ENCODE data around the gene RNF20. TPM values are rescaled to one million over a fixed set of nuclear protein-coding genes. Genes with fewer than 3 reads are reported as not detected.
"Not testable (repeated sequence)": the region's sequence is repeated elsewhere in the genome, so short reads cannot be mapped to it uniquely, and the experiment has no call there.

RNF20 gene
- total RNA-seq, 2 donors from 2014 or later = 33.3 to 40.9 TPM

GRCh38 chr9:101536938-101537337 is 3.3 kb downstream of the RNF20 start:
- H3K4me1 ChIP-seq = peaks cover 6% of the 10 kb centered on the region
- no peak overlapping the region for H3K4me3 ChIP-seq
- no peak overlapping the region for H3K9ac ChIP-seq (ENCODE audit: low read depth in 2 of 2, low read length in 2 of 2)
- no peaks in the 10 kb centered on the region for H3K9me3 ChIP-seq
- TF ChIP-seq CTCF (IDR thresholded peaks at IDR 0.05) = no peak
- DNase-seq = no peak
- intact Hi-C loops (cut with DNase I) = no loop called here
- no peaks in the 10 kb centered on the region for H3K36me3 ChIP-seq
- no peak overlapping the region for H3K27ac ChIP-seq
- H3K27me3 ChIP-seq = no peaks in the 10 kb centered on the region

GRCh38 chr9:101540069-101540468 is 6.4 kb downstream of the RNF20 start:
- no peaks in the 10 kb centered on the region for H3K27me3 ChIP-seq
- H3K9ac ChIP-seq (ENCODE audit: low read depth in 2 of 2, low read length in 2 of 2) = no peak overlapping the region
- TF ChIP-seq CTCF (IDR thresholded peaks at IDR 0.05) = no peak
- intact Hi-C loops (cut with DNase I) = no loop called here
- peaks cover 3% of the 10 kb centered on the region for H3K36me3 ChIP-seq
- DNase-seq = no peak
- H3K27ac ChIP-seq = no peak overlapping the region
- H3K4me1 ChIP-seq = no peaks in the 10 kb centered on the region
- no peaks in the 10 kb centered on the region for H3K9me3 ChIP-seq
- no peak overlapping the region for H3K4me3 ChIP-seq

- TF ChIP-seq CTCF (IDR thresholded peaks at IDR 0.05) = no peak
- no peak overlapping the region for H3K27ac ChIP-seq
Observed at GRCh38 chr9:101543098-101543735, 9.6 kb downstream of the RNF20 start.

GRCh38 chr9:101549472-101550098 is 15.9 kb downstream of the RNF20 start:
- H3K27ac ChIP-seq; DNase-seq; H3K4me1 ChIP-seq; H3K9me3 ChIP-seq; intact Hi-C loops (cut with DNase I); H3K4me3 ChIP-seq; H3K27me3 ChIP-seq; H3K9ac ChIP-seq (ENCODE audit: low read depth in 2 of 2, low read length in 2 of 2): not testable (repeated sequence)
- H3K36me3 ChIP-seq = peaks cover 17% of the 10 kb centered on the region

More at GRCh38 chr9:101543098-101543735, 9.6 kb downstream of the RNF20 start:
- Histone ChIP-seq H3K9ac (ENCODE audit: low read depth in 2 of 2, low read length in 2 of 2) (no peak overlapping the region), H3K9me3 (no peaks in the 10 kb centered on the region), H3K27me3 (no peaks in the 10 kb centered on the region), H3K4me1 (no peaks in the 10 kb centered on the region), H3K4me3 (no peak overlapping the region), H3K36me3 (peaks cover 12% of the 10 kb centered on the region)
- DNase-seq = no peak
- intact Hi-C loops (cut with DNase I) = no loop called here

- intact Hi-C loops (cut with DNase I) = no loop called here
- TF ChIP-seq CTCF (IDR thresholded peaks at IDR 0.05) = no peak
- H3K27me3 ChIP-seq = no peaks in the 10 kb centered on the region
- DNase-seq = no peak
- H3K4me3 ChIP-seq = no peak overlapping the region
- H3K9me3 ChIP-seq = no peaks in the 10 kb centered on the region
- H3K36me3 ChIP-seq = peaks cover 7% of the 10 kb centered on the region
- H3K9ac ChIP-seq (ENCODE audit: low read depth in 2 of 2, low read length in 2 of 2) = no peak overlapping the region
- H3K4me1 ChIP-seq = no peaks in the 10 kb centered on the region
- no peak overlapping the region for H3K27ac ChIP-seq
Observed at GRCh38 chr9:101561740-101562139, 28.1 kb downstream of the RNF20 start.

- Histone ChIP-seq H3K36me3 (peaks cover 5% of the 10 kb centered on the region), H3K27me3 (no peaks in the 10 kb centered on the region), H3K9me3 (no peaks in the 10 kb centered on the region), H3K9ac (ENCODE audit: low read depth in 2 of 2, low read length in 2 of 2) (no peak overlapping the region), H3K4me3 (no peak overlapping the region), H3K4me1 (no peaks in the 10 kb centered on the region), H3K27ac (no peak overlapping the region)
- intact Hi-C loops (cut with DNase I) = no loop called here
- TF ChIP-seq CTCF (IDR thresholded peaks at IDR 0.05) = no peak
- no peak for DNase-seq
Observed at GRCh38 chr9:101562966-101563365, 29.3 kb downstream of the RNF20 start.

All from colonic mucosa (tissue), 4 donors.